ENCODE data around the gene COL13A1.

Gene COL13A1

DNA sequence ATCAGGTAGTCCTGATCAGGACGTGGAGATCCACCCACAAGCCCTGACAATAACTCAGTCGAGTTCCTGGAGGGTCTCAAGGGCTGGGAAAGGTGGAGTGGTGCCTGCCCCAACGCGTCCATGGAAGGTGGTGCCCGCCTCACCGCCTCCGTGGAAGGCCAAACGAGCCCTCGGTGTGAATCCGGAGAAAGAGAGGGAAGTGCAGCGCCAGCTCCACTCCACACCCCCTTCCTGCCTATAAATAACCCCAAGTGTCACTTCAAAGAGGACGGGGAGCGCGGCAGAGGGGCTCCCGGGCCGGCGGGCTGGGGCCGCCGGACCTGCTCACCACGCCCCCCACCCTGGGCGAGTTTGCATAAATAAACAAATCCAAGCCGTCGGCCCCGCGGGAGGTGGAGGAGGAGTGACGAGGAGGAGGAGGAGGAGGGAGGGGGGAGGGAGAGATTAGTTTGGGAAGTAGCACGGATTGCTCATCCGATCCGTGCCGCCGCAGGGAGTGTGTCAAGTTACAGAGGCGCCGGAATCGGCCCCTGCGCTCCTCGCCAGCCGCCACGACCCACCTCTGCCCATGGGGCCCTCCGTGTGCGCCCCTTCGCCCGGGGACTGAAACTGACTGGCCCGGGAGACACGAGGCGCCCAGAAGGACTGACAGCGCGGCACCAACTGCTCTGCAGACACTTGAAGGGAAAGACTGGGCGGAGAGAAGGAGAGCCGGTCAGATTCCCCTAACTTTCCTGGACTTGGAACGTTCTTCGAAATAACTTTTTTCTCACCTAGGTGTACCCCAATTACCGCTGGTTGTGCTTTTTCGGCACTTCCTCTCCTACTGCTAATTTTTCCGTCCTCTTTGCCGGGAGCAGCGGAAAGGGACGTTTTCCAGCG, at the start of gene COL13A1:
Gene COL13A1 (plus strand): TSS at position 473 of the 882 bp plus-strand sequence. CDS start 518 bp downstream, outside the sequence.
- DNase-seq (ENCODE audit: low spot score) = no peak

- no peak for DNase-seq (ENCODE audit: low spot score)
Observed at GRCh38 chr10:69752479-69752878, 49.2 kb upstream of the COL13A1 start.

GRCh38 chr10:69756279-69756678, 45.4 kb upstream of the COL13A1 start:
- no peak for DNase-seq (ENCODE audit: low spot score)

- DNase-seq (ENCODE audit: low spot score) = no peak
Observed at GRCh38 chr10:69757206-69757552, 44.5 kb upstream of the COL13A1 start.

DNA sequence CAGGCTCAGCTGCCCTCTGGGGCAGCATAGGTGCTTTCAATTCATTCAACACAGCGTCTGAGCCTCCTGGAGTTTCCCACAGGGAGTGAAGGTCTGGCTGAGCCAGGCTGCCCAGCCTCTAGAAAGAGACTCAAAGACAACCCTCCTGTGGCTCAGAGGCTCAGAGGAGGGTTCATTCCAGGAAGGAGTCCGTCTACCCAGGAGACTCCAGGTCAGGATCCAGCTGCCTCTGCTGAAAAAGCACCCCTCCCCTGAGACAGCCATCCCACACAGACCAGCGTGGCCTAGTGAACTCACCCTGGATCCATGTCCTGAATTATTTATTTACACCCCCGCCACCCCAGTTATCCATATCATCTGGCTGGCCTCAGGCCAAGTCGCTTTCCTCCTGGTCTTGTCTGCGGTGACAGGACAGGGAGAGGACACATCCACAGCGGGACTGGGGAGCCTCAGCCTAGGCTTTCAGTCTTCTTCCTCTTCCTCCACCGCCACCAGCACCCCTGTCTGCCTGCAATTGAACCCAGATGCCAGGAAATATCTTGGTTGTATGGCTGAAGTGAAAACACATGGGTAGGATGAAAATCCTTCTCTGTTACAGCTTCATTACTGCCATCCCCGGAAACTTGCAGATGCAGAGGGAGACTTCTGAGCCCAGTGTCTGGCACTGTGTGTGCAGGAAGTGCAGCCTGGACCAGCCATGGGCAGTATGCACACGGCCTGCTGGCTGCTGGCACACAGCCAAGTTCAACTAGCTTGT, 44.0 kb upstream of the COL13A1 start:
- DNase-seq (ENCODE audit: low spot score) = peak; percentile 23

DNA sequence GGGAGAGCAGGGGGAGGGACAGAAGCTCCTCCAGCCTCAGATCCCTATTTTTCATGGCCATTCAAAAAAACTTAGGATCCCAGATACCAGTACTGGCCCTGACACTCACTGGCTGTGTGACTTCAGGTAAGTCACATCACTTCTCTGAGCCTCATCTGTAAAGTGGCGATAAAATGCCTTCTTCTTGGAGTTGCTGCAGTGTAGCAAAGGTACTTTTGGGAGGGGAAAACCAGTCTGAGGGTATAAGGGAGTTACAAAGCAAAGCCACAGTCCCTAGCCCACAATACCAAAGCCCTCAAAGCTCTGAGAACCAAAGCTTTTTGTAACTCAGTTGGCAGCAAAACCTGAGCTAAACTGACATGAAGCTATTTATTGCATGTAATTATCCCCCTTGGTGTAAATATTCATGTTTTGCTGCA, 43.4 kb upstream of the COL13A1 start:
- DNase-seq (ENCODE audit: low spot score) = no peak

DNA sequence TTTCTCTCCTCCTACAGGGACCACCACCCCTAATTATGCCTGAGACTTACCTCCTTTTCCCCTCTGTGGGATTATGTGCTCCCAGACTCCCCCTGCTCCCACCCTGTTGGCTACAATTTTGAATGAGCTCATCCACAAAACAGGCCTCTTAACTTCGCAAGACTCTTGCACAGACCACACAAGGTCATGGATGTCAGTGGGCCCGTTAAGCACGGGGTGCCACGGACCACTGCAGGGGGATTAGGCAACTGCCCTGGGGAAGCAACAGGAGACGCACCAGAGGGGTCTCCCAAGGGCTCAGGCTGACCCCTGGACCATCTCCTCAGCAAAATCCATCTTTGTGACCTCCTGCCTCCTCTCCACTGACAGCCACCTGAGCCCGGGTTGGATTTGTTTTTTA, 42.1 kb upstream of the COL13A1 start:
- DNase-seq (ENCODE audit: low spot score) = no peak

GRCh38 chr10:69760072-69760471, 41.6 kb upstream of the COL13A1 start:
- DNase-seq (ENCODE audit: low spot score) = no peak

GRCh38 chr10:69761320-69761719, 40.4 kb upstream of the COL13A1 start:
- DNase-seq (ENCODE audit: low spot score) = no peak

DNA sequence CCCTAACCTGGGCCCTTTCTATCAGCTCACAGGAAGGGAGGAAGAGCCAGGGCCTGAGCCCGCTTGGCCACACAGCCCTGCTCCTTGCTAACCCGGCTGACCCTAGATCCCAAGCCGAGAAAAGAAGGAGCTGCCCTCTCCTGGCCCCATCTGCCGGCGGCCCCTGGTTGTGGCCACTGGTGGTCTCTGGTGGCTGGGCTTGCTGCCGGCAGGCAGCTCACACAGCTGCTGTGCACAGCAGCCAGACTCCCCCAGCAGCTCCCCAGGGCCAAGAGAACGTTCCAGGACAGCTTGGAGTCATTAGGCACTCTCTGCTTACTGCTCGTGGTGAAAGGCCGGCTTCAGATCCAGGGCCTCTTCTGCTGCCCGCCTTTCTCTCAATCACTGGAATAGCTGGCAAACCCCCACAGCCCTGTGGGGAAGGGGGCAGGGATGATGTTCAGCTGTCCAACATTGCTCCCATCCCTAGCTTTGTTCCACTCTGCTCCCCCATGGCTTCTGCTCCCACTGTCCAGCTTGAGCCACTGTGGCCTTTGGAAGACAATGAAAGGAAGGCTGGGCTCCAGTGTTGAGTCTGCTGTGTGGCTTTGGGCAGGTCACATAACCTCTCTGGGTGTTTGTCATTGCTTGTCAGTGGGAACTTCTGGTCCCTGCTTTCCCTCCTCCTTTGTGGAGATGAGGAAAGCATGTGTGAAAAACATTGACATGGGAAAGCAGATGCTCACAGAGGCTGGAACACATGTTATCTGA, 35.4 kb upstream of the COL13A1 start:
- DNase-seq (ENCODE audit: low spot score) = no peak

DNA sequence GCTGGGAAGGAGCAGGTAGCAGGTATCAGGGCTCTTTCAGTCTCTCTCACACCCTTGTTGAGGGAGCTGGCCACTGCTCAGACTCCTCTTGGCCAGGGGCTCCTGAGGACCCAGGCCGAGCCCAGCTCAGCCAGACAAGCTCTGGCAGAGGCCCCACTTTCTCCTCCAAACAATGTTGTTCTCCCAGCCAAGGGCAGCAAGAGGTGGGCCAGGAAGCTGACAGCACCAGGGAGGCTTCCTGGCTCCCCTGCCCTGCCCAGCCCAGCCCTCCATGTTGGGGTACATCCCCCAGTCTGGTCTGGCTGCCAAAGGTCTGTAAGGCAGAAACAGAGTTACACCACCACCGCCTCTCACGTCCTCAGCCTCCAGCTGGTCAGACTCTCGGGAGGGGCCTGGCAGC, 33.9 kb upstream of the COL13A1 start:
- DNase-seq (ENCODE audit: low spot score) = no peak

- DNase-seq (ENCODE audit: low spot score) = no peak
Observed at GRCh38 chr10:69768386-69768785, 33.3 kb upstream of the COL13A1 start.

GRCh38 chr10:69769395-69769992, 32.2 kb upstream of the COL13A1 start:
- DNase-seq (ENCODE audit: low spot score) = no peak

DNA sequence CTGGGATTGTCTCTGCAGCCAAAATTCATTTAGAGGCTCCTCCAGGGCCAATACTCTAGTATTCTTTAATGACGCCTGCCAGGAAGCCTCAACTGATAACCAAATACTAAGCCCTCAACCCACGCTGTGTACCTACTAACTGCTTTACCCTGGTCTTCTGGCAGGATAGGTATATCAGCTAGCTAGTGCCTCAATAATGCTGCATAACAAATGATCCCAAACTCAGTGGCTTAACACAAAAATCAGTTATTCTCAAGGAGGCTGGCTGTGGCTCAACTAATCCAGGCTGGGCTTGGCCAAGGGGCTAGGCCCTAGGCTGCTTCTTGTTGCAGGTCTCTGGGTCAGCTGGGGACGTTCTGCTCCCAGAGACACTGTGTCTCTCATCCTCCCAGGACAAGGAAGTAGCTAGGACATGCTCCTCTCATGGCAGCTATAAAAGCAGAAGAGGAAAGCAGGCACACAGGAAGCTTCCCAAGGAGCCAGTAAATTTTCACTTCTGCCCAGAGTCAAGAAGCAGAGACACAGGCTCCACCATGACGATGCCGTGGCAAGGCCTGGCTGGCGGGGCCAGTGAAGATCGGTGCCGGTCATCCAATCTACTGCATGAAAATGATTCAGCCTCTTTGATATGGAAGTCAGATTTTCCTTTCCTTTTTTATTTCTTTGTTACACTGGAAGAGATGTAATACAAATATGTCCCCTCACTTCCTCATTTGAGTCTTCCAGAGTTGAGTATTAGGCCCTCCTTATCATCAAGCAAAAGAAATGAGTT, 28.6 kb upstream of the COL13A1 start:
- DNase-seq (ENCODE audit: low spot score) = no peak

- no peak for DNase-seq (ENCODE audit: low spot score)
Observed at GRCh38 chr10:69774596-69774995, 27.1 kb upstream of the COL13A1 start.

GRCh38 chr10:69780077-69780476, 21.6 kb upstream of the COL13A1 start:
- DNase-seq (ENCODE audit: low spot score) = no peak

GRCh38 chr10:69781576-69781975, 20.1 kb upstream of the COL13A1 start:
- DNase-seq (ENCODE audit: low spot score) = no peak

DNA sequence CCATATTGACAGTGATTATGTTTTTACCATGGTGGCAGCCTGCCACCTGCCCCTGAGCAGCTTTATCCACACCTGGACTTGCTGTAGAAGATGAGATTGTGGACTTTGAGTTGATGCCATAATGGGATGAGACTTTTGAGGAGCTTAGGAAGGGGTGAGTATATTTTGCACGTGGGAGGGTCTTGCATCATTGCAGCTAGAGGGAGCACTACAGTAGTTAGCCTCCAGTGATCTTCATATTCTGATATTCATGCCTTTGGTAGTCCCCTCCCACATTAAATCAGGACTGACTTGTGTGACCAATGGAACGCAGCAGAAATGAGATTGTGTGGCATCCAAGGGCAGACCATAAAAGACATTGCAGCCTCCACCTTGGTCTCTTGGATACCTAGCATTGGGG, 18.2 kb upstream of the COL13A1 start:
- DNase-seq (ENCODE audit: low spot score) = no peak

DNA sequence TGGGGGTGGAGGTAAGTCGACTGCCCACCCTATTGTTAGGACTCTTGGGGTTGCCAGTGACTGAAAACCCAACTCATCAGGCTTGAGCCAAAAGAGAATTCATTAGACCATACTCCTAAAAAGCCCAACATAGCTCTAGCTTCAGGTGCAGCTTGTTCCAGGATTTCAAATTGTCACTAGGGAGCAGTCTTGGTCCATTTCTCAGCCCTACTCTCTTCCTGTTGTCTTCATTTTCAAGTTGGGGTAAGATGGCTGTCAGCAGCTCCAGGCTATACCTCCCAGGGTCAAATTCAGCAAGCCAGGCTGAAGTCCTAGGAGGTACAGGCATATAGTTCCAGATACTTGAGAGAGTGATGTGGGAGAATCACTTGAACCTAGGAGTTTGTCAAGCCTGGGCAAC, 14.9 kb upstream of the COL13A1 start:
- no peak for DNase-seq (ENCODE audit: low spot score)

DNA sequence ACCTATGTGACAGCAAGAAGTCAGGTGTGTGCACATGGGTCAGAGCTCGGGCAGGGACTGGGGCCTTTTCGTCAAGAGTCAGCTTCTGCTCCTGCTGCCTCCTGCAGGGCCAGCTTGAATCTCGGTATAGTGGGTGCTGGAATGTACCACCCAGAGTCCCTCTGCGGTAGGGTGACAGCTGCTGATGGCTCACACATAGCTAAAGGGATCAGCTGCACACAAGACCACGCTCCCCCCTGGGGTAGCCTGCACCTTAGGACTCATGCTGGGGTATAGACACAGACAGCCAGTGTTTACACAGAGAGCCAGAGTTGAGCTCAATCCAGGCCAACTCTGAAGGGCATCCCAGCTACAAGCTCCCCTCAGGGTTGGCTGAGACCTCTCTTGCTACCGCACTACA, 14.0 kb upstream of the COL13A1 start:
- no peak for DNase-seq (ENCODE audit: low spot score)

DNA sequence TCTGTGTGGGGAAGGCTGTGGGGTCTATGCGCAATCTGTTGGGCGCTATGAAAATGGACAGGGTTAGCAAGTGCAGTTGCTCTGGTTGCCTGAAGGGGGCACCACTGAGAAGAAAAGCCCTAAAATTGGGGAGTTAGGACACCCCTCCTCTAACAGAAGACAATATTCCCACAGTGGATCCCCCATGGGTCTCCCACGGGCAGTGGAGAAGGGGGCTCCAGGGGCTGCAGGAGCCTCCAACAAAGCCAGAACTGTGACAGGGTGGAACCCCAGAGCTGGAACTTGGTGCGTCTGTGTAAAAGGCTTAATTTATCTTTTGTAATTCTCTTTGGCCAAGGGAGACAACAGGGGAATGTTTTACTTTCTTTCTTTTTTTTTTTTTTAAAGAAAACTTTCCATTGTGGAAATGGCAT, 12.5 kb upstream of the COL13A1 start:
- no peak for DNase-seq (ENCODE audit: low spot score)
